Breast epithelium (tissue), 4 donors: ENCODE results near the gene NPTX2. TPM values are rescaled to one million over a fixed set of nuclear protein-coding genes. Genes with fewer than 3 reads are reported as not detected.

Source experiments
- DNase-seq, 2 donors: peaks; one replicate each; pipeline ENCODE4 v3.0.0-alpha.2; 2019; ENCODE audit warnings: low spot score in 2 of 2
- H3K27ac ChIP-seq, 2 donors: fragments of 200-600 bp; sonication (generic) in 1 of 2; one replicate each; pipeline ENCODE4 v1.5.1; 2016 to 2019; ENCODE audit warnings: mild to moderate bottlenecking in 1 of 2
- H3K27me3 ChIP-seq, 2 donors: fragments of 200-600 bp; sonication (generic) in 1 of 2; one replicate each; pipeline versions ENCODE4 v1.5.1 to v1.6.0; 2017 to 2019; ENCODE audit warnings: control low read depth in 1 of 2, mild to moderate bottlenecking in 1 of 2
- H3K36me3 ChIP-seq: fragments of 200-600 bp; one replicate; pipeline ENCODE4 v1.5.1; 2019
- H3K4me1 ChIP-seq, 2 donors: fragments of 200-600 bp; sonication (generic); one replicate each; pipeline ENCODE4 v1.5.1; 2016 to 2019; ENCODE audit warnings: control low read depth in 1 of 2
- H3K4me3 ChIP-seq, 3 donors: fragments of 200-600 bp; sonication (generic); 1 replicate in 2 of 3; 2 replicates in 1 of 3; pipeline ENCODE4 v1.5.1; 2016 to 2019; ENCODE audit warnings: mild to moderate bottlenecking in 3 of 3, moderate library complexity in 2 of 3
- H3K9me3 ChIP-seq, 2 donors: fragments of 200-600 bp; sonication (generic) in 1 of 2; one replicate each; pipeline ENCODE4 v1.5.1; 2016 to 2019; ENCODE audit warnings: control low read depth in 1 of 2
- POLR2A ChIP-seq: fragments of 450-650 bp; IDR thresholded peaks from one replicate; pipeline ENCODE4 v1.6.1; 2016; ENCODE audit warnings: antibody characterized with exemption, mild to moderate bottlenecking, moderate library complexity
- POLR2AphosphoS5 ChIP-seq, 3 donors: sonication (generic); formaldehyde crosslinking; IDR thresholded peaks; one replicate each; pipeline ENCODE4 v1.6.1; 2017; ENCODE audit warnings: antibody characterized with exemption in 3 of 3
- intact Hi-C: fragments of 100-400 bp; cut with DNase I; formaldehyde crosslinking; loops from one replicate; pipeline ENCODE4 v1.15.1; 2023; ENCODE audit warnings: low total_unique reads
- total RNA-seq, 3 donors: library from RNA; depleted of rRNA; stranded (reverse); fragments of >200 nt; gene quantifications; one replicate each; pipeline ENCODE4 v1.1.0, GENCODE V29; 2016
- TF ChIP-seq, protein P1 (sequence below), 3 donors: fragments of 450-650 bp; IDR thresholded peaks; one replicate each; pipeline ENCODE4 v1.5.1; 2016 to 2017; ENCODE audit warnings: antibody characterized with exemption in 3 of 3, mild to moderate bottlenecking in 3 of 3, moderate library complexity in 3 of 3

NPTX2 gene
- total RNA-seq, 3 donors from 2014 or later, result 1.5 to 3.3 (median 3.2) TPM

DNA sequence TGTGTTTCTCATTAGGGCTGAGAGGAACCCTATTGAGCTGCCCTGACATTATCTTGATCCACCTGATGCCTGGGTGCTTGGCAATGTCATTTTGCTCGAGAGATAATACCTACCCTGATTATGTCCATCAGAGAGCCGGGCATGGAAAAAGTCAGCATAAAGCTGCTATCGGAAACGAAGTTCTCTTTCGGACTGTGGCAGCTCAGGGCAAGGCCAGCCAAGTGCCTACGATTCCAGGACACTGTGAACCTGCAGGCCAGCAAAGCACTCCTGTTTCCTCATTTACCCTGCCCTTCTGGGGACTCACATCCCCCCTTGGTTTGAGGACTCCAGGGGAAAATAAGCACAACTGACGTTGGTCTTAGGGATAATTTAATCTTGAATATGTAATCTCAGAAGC is 25.2 kb upstream of the NPTX2 start:
- TF ChIP-seq POLR2A, result no peak
- TF ChIP-seq POLR2AphosphoS5 (IDR thresholded peaks at IDR 0.05), result no peak
- TF ChIP-seq, protein P1, sequence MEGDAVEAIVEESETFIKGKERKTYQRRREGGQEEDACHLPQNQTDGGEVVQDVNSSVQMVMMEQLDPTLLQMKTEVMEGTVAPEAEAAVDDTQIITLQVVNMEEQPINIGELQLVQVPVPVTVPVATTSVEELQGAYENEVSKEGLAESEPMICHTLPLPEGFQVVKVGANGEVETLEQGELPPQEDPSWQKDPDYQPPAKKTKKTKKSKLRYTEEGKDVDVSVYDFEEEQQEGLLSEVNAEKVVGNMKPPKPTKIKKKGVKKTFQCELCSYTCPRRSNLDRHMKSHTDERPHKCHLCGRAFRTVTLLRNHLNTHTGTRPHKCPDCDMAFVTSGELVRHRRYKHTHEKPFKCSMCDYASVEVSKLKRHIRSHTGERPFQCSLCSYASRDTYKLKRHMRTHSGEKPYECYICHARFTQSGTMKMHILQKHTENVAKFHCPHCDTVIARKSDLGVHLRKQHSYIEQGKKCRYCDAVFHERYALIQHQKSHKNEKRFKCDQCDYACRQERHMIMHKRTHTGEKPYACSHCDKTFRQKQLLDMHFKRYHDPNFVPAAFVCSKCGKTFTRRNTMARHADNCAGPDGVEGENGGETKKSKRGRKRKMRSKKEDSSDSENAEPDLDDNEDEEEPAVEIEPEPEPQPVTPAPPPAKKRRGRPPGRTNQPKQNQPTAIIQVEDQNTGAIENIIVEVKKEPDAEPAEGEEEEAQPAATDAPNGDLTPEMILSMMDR (IDR thresholded peaks at IDR 0.05), result no peak
- DNase-seq, result no peak
- no peaks in the 10 kb centered on the region for H3K9me3 ChIP-seq
- no peak overlapping the region for H3K27ac ChIP-seq
- intact Hi-C loops, result no loop called here
- peaks cover 0 to 12% of the 10 kb centered on the region in 2 donors for H3K27me3 ChIP-seq
- no peaks in the 10 kb centered on the region for H3K36me3 ChIP-seq
- no peak overlapping the region for H3K4me3 ChIP-seq
- no peaks in the 10 kb centered on the region for H3K4me1 ChIP-seq

DNA sequence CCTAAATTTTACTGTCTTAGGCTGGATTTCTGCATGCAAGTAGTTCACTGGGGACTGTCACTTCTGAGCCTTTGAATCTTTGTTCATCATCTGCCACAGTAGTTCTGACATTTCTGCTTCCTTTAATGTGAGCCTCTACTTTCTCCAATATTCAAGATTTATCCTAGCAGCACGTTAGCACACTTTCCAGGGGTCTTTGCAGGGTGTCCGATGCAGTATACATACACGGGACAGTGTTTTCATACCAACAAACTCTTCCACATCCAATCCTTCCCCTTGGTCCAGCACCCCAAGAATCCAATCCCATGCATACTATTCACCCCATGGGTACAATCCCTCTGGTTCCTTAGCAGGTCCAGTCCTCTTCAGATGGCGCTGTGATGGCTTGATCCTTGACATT is 22.7 kb upstream of the NPTX2 start:
- no peak for DNase-seq
- Histone ChIP-seq H3K9me3 (no peaks in the 10 kb centered on the region), H3K27ac (no peak overlapping the region), H3K36me3 (no peaks in the 10 kb centered on the region), H3K27me3 (peaks cover 0 to 12% of the 10 kb centered on the region in 2 donors), H3K4me1 (no peaks in the 10 kb centered on the region), H3K4me3 (no peak overlapping the region)
- TF ChIP-seq, protein P1 (IDR thresholded peaks at IDR 0.05), result no peak
- no peak for TF ChIP-seq POLR2A
- intact Hi-C loops, result no loop called here

- Histone ChIP-seq H3K36me3 (no peaks in the 10 kb centered on the region), H3K27ac (no peak overlapping the region), H3K27me3 (peaks cover 0 to 12% of the 10 kb centered on the region in 2 donors), H3K4me3 (no peak overlapping the region), H3K4me1 (no peaks in the 10 kb centered on the region), H3K9me3 (no peaks in the 10 kb centered on the region)
- TF ChIP-seq POLR2A (no peak), POLR2AphosphoS5 (IDR thresholded peaks at IDR 0.05) (no peak)
- TF ChIP-seq, protein P1 (IDR thresholded peaks at IDR 0.05), result no peak
- no peak for DNase-seq
- intact Hi-C loops, result no loop called here
These were observed 22.3 kb upstream of the NPTX2 start for GRCh38 chr7:98594787-98595186.

DNA sequence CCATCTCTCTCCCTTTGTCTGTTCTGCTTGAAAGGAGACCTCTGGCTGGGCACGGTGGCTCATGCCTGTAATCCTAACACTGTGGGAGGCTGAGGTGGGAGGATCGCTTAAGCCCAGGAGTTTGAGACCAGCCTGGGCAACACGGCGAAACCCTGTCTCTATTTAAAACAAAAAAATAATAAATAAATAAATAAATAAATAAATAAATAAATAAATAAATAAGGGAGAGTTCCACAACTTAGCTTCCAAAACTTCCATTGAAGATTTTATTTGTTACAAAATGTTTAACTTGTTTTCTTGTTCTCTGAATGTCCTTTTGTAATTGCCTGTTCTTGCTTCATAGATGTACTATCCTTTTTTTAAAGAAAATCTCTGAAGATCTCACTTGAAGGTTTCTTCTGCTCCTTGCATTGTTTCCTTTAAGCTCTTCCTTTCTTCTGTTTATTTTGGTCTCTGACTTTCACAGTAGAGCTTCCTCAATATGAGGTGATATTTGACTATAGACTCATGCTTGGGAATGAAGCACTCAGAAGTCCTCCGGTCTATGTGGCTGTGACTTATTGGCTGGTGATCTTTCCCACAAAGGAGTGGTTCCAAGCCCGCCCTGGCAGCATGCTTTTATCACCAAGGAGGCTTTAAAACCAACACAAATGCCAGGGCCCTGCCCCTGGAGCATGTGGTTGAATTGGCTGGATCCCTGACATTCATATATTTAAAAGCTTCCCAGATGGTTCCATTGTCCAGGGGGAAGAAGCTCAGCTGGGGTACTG is 18.1 kb upstream of the NPTX2 start:
- no peaks in the 10 kb centered on the region for H3K4me1 ChIP-seq
- H3K36me3 ChIP-seq, result no peaks in the 10 kb centered on the region
- no peak for DNase-seq
- no peaks in the 10 kb centered on the region for H3K9me3 ChIP-seq
- H3K27me3 ChIP-seq, result peaks cover 0 to 4% of the 10 kb centered on the region in 2 donors
- intact Hi-C loops, result no loop called here
- no peak overlapping the region for H3K27ac ChIP-seq
- TF ChIP-seq POLR2A, result no peak
- TF ChIP-seq POLR2AphosphoS5 (IDR thresholded peaks at IDR 0.05), result no peak
- TF ChIP-seq, protein P1 (IDR thresholded peaks at IDR 0.05), result no peak
- no peak overlapping the region for H3K4me3 ChIP-seq

DNA sequence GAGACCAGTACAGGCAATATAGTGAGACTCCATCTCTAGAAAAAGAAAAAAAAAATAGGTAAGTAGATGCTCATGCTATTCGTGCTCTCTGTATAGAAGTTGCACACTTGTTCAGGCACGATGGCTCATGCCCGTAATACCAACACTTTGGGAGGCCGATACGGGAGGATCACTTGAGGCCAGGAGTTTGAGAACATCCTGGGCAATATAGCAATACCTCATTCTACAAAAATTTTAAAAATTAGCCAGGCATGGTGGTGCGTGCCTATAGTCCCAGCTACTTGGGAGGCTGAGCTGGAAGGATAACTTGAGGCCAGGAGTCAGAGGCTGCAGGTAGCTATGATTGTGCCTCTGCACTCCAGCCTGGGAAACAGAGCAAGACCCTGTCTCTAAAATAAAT is 17.2 kb upstream of the NPTX2 start:
- Histone ChIP-seq H3K36me3 (no peaks in the 10 kb centered on the region), H3K9me3 (no peaks in the 10 kb centered on the region), H3K27ac (no peak overlapping the region), H3K4me1 (no peaks in the 10 kb centered on the region), H3K4me3 (no peak overlapping the region), H3K27me3 (no peaks in the 10 kb centered on the region)
- DNase-seq, result no peak
- no peak for TF ChIP-seq POLR2A
- no peak for TF ChIP-seq POLR2AphosphoS5 (IDR thresholded peaks at IDR 0.05)
- TF ChIP-seq, protein P1 (IDR thresholded peaks at IDR 0.05), result no peak
- intact Hi-C loops, result no loop called here
